DOHH2 (cell line): ENCODE measurements around the gene NRXN3.

Experiments
- CTCF ChIP-seq: fragments of 200-600 bp; sonication (generic); IDR thresholded peaks from one replicate; pipeline ENCODE4 v1.5.1; 2014; ENCODE audit warnings: antibody characterized with exemption, mild to moderate bottlenecking, low read depth, low read length; ENCODE audit not compliant: poor library complexity, severe bottlenecking
- EZH2phosphoT487 ChIP-seq: fragments of 200-600 bp; sonication (generic); IDR thresholded peaks from 2 replicates; pipeline ENCODE4 v1.6.1; 2017; ENCODE audit warnings: borderline replicate concordance, mild to moderate bottlenecking, antibody characterized with exemption, low read length, moderate library complexity, mixed read lengths

- TF ChIP-seq CTCF (no peak), EZH2phosphoT487 (no peak)
Observed at GRCh38 chr14:79601579-79601978, 1431.4 kb downstream of the NRXN3 start.
